NCI-H1417 treated with DMSO at 0.1 percent for 48 hours (cell line): ENCODE results near the gene AKAP12.

Source experiments
- DNase-seq: peaks from one replicate; lab custom pipeline; 2025; lab: John Stamatoyannopoulos, UW

The AKAP12 gene

DNA sequence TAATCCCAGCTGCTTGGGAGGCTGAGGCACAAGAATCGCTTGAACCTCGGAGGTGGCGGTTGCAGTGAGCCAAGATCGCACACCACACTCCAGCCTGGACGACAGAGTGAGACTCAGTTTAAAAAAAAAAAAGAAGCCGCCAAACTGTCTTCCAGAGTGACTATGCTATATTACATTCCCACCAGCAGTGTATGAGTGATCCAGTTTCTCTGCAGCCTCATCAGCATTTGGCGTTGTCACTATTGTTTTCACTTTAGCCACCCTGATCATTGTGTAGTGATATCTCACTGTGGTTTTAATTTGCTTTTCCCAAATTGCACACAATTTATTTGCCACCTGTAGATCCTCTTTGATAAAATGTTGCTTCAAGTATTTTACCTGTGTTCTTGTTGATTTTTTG lies 6.0 kb upstream of the AKAP12 start:
- DNase-seq = no peak

DNA sequence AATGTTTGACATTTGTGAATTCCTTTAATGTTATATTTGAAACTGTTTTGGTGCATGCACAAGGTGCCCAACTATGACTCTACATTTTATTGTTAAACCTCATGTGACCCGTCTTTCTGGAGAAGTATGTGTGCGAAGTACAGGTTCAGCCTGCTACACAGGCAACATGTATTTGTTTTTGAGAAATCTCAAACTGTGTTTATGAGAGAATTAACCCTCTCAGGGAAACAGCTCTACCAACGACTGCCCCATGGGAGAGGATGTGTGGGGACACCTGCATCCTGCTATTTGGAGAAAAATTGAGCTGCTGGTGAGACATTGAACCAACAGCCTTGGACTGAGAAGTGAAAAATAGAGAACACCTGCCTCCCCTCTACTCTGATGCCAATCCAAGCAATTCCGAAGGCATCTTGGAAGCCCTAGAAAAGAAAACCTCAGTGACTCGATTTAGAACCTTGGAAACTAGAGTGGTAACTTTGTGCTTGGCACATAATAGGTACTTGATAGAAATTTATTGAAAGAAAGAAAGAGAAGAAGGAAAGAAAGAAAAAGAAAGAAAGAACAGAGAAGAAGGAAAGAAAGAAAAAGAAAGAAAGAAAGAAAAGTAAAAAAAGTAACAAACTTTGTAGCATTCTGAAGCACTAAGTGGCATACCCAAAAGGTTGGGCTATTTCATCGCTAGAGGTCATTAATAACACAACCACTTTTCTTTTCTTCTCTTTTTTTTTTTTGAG lies 2.9 kb upstream of the AKAP12 start:
- no peak for DNase-seq

DNA sequence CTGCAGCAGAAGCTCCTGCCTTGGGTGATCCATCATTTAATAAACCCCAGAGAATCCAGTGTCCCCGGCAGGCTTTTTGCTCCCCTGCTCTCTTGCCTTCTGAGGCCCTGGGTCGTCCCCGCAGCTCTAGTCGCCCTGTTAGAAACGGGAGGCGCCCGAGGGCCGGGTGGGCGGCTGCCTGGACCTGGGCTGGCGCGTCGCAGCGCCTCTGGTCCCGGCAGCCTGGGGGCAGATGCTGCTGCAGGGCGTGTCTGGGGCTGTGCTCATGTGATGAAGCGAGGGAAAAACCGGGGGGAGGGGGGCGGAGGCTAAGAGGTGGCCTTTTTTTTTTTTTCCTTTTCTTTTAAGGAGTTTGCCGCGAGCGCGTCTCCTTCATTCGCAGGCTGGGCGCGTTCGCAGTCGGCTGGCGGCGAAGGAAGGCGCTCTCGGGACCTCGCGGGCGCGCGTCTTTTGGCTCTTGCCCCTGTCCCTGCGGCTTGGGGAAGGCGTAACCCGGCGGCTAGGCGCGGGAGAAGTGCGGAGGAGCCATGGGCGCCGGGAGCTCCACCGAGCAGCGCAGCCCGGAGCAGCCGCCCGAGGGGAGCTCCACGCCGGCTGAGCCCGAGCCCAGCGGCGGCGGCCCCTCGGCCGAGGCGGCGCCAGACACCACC lies 394 bp downstream of the AKAP12 start:
- peak; percentile 31 for DNase-seq

DNA sequence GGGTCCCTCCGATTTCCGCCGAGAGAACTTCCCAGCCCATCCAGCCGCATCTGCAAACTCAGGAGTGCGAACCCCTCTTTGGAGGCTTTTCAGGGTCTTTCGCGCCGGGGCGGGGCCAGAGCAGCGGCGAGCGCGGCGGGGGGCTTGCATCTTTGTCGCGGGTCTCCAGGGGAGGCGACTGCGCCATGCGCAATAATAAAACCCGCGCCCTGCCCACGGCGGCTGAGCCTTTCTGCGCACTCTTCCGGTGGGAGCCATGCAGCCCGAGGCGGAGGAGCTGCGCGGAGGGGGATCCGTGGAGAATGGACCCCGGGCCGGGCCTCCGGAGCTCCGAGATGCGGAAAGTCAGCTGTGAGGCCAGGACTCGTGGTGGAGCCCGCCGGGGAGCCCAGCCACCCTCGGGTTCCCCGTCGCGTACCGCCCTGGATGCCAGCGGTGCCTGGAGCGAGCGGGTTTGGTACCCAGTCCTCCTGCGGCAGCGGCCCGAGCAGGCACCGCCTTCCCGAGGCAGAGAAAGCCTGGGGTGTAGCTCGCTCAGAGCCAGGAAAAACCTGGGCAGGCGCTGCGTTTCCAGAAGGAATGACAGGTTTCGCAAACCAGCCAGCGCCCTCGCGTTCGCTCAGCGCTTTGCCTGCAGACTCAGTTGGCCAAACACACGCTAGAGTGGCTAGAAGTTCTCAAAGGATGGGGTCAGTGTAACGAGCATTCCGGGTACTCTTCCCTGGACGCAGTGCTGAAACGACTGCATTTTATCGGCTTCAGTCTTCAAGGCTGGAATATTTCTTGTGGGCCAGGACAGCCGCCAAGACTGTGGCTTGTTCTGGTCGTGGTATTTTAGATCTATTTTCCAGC lies 1.2 kb downstream of the AKAP12 start:
- DNase-seq = peak; percentile 41

DNA sequence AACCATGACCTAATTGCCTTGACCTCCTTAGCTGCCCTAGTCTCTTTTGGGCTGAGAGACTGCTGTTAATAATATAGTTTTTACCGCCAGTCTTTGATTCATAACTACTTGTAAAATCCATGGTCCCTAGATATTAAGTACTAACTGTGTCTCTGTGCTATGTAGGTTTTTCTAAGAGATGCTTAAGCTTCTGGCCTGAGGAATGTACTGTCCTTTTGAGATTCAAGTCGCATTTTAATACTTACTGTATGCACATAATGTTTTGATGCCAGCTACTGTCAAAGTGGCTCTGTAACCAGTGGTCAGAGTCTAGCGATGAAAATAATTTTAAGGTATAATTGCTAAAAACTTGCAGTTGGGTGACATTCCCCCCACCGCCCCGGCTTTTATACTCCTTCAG lies 2.1 kb downstream of the AKAP12 start:
- no peak for DNase-seq

DNA sequence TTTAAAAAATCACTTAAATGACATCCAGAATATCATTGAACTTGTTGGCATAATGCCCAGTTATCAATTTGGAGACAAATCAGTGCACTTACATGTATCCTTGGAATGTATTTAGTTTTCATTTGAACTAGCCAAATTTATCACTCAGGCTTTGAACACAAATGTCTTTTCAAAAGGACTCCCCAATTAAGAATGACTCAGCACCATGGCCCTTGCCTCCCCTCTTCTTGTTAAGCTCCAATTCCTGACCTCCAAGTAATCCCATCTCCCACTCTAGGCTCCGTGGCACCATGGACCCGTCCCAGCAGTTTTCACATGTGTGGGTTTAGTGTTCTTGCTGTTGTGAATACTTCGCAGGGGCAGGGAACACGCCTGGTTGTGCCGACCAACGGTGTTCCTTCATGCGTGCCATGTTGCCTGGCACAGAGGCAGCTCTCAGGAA lies 2.7 kb downstream of the AKAP12 start:
- no peak for DNase-seq

DNA sequence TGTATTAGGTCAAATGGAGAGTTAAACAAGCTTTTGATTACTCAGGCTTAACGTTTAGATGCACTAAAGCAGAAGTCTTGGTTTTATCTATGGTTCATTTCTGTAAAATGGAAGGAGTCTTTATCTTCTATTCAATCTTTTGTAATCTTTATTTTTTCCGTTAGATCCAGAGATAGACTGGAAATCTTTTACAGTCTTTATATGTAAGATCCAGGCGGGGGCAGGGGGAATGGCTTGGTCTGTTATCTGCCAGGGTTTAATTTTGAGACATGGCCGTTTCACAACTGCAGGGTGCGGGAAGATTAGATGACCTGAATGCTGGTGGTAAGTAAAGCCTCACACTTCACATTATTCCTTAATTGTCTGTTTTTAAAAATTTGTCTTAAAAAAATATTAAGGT lies 3.7 kb downstream of the AKAP12 start:
- no peak for DNase-seq

DNA sequence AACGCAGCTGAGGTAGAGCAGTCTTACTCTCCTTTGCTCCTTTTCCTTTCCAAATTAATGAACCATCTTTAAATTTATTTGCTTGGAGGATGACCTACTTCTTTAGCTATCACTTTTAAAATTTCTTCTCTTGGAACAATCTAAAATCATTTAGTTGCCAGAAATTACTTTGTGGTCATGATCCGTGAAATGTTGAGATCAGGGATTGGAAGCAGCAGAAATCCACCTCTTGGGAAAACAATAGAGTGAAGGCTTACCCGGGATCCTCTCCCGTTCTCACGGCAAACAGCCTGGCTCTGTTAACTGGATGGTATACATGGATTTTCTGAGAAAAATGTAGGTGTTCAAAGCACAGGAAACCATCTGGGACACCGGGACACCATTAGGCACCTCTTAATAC lies 7.7 kb downstream of the AKAP12 start:
- DNase-seq = no peak

DNA sequence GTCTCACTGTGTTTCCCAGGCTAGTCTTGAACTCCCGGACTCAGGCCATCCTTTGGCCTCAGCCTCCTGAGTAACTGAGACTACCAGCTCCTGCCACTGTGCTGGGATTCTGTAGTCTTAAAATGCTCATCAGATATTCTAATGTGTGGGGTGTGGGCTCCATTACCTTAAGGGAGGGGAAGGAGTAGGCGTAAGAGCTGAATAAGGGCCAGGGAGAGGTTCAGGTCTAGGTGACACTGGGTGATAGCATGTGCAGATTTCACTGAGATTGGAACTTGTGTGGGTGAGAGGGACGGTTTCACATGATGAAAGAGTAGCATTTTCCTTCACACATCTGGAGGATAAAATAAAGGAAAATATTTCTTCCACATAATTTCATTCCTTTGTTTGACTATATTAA lies 8.5 kb downstream of the AKAP12 start:
- no peak for DNase-seq

DNA sequence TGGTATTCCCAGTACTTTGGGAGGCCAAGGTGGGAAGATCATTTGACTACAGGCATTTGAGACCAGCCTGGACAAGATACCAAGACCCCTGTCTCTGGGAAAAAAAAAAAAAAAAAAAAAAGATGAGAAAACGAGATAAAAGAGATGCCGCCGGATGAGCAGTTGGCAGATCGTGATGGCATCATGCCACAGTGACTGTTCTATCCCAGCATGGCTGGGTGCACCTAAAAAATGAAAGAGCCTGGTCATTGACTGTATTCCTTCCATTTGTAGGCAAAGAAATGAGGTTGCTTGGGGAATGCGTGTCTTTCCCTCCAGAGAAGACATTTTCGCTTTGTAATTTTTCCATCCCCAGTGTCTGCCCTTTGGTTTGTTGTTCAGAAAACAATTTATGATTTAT lies 12.9 kb downstream of the AKAP12 start:
- no peak for DNase-seq

DNA sequence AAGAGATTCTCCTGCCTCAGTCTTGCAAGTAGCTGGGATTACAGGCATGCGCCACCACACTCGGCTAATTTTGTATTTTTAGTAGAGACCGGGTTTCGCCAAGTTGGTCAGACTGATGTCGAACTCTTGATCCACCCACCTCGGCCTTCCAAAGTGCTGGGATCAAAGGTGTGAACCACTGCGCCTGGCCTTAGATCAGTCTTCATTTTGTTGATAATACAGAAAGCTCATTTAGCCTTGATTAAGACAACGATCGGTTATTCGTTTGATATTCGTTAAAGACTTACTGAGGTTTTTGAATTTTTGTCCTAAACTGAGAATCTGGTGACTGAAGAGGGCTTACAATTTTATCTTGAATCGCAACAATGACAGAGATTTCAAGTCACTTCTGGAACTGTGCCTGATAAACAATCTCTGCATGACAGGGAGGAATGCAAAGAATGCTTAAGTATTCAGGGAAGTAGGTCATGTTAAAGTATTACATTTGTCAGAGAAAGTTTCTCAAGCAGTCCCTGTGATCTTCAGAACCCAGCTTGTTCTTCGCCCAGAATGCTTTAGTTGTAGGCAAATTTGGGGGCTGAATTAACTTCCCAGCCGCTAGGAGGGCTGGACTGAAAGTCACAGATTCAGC lies 14.8 kb downstream of the AKAP12 start:
- no peak for DNase-seq

DNA sequence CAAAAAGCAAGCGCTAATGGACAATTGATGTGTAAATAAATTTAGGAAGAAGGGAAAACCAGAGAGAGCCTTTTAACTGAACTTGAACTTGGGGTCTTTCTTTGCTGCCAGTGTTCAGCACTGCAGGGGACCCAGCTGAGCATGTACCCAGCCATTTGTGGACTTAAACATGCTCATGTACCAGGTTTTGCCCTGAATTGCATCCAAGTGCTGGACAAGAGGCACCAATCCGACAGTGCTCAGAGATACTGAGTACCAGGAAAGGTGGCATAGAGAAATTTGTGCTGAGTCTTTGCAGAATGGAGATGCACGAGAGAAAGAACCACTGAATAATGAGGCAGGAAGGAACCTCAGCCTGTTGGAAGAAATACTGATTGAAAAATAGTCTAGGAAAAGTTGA lies 16.0 kb downstream of the AKAP12 start:
- DNase-seq = no peak

DNA sequence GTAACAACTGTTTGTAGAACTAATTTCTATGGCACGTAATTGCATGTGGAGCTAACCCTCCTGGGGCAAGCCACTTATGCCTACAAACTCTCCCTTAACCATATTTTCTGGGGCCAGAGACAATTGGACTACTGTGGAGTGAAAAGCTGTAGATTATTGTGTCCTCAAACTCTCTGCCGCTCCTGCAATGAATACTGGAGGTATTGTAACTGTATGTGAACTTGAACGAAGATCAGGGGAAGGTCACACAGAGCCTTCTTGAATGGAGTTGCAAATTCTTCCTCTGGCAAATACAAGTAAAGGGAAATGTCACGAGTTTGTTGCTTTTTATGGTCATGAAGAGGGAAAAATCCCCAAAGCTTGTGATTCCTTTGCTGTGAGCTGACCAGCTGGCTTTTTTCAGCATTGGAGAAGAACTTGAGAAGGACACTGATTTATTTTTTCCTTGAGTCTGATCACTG lies 18.2 kb downstream of the AKAP12 start:
- no peak for DNase-seq

DNA sequence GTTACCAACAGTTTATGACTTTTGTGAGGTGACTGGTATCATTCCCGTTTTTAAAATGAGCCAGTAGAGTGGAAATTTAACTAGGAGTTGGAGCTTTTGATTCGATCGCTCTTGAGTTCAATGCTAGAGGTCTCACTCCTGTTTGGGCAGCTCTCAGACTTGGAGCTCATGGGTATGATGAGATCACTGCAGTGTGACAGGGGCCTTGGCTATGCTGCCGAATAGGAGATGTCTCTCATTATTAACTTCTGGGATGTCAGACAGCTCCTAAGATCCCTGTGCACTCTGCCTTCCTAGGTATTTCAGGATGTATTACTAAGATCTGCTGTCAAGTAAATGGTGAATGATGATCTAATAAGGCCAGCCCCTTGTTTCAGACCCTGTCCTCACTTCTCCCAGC lies 20.4 kb downstream of the AKAP12 start:
- no peak for DNase-seq

DNA sequence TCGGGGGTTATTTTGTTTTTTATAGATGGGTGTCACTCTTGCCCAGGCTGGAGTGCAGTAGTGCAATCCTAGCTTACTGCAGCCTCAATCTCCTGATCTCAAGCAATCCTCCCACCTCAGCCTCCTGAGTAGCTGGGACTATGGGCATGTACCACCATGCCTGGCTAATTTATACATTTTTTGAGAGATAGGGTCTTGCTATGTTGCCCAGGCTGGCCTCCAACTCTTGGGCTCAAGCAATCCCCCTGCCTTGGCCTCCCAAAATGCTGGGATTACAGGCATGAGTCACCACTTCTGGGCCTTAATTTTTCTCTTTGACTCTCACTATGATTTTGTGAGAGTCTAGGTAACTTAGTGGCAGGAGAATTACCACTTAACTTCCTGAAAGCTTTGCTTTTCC lies 23.3 kb downstream of the AKAP12 start:
- no peak for DNase-seq

DNA sequence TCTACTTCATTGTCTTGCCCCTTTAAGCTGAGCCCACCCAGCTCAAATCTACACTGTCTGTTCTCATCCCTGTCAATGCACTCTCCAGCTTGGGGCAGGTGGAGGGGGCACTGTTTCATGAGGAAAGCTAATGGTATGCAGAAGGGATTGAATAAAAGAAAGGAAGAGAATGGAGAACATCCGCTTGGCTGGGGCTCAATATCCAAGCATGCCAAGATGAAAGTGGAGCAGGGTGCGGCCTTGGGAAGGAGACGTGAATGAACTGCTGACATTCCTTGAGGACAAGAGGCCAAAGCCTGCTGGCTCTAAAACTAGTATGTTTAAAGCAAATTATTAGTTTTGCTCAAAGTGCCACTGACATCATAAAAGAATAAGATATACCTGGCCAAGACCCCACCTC lies 24.2 kb downstream of the AKAP12 start:
- DNase-seq = no peak

DNA sequence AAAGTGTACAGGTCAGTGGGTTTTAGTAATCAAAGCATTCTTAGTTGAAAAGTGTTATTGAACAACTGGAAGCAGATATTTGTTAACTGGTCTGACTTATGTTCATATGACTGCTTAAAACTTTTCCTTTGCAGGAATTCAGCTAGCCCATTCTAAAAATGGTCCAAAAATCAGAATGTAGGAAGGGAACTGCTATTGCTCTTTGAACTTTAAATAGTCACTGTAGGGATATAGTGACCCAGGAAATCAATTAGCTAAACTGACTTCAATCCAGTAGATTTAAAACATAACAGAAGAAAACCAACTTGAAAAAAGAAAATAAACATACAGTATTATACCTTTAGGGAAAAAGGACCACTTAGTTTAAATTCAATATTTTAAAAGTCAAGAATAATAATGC lies 25.5 kb downstream of the AKAP12 start:
- no peak for DNase-seq

DNA sequence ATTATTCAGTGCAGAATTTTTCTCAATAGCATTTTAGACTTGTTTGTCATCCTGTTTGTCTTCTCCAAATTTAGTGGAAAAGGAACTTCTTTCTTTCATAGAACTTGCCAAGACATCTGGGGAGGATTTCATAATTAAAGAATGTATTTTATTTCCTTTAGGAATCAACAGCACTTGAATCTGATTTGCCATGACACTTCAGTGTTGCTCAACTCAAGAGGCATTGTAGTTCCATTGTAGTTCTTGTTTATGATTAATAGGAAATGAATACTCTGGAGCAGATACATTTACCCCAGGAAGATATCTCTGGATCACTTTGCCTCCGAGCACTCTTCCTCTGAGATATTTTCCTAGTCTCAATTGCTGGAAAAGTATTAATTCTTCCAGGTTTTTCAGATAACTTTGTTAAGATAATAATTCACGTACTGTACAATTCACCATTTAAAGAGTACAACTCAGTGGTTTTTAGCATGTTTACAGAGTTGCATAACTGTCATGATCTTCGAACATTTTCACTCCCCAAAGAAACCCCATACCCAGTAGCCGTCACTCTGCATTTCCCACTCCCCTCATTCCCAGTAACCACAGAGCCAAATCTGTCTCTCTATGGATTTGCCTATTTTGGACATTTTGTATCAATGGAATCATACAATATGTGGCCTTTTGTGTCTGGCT lies 29.7 kb downstream of the AKAP12 start:
- no peak for DNase-seq

DNA sequence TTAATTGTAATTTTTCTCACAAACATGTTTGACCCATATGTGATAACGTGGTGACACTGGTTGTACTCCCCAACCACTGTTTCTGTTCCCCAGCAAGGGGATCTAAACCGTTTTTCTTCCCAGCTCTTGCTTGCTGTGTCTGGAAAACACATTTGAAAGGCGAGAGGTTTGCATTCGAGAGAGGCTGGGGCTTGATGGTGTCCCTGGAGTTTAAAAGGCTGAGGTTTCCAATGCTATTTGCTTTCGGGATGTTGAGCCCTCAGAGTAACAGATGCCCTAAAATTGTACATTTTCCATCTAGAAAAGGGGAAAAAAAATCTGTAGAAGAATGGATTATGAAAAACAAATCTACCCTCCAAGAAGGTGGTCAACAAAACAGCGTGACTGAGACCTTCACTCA lies 35.4 kb downstream of the AKAP12 start:
- no peak for DNase-seq

DNA sequence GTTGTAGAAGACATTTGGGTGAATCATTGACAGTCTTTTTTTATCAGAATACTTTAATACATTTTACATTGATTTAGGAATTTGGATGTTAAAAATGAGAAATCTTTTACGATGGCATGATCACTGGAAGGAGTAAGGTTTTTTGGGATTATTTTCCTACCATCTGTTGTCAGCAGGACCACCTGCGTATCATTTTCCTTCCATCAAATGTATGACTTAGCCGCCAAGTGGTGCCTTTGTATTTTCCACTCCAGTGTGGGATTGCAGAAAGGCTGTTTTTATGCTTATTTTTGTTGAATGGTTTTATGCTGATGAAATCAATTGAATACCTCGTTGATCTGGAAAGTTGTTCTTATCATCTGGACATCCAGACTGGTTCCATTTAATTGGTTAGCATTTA lies 35.8 kb downstream of the AKAP12 start:
- no peak for DNase-seq

DNA sequence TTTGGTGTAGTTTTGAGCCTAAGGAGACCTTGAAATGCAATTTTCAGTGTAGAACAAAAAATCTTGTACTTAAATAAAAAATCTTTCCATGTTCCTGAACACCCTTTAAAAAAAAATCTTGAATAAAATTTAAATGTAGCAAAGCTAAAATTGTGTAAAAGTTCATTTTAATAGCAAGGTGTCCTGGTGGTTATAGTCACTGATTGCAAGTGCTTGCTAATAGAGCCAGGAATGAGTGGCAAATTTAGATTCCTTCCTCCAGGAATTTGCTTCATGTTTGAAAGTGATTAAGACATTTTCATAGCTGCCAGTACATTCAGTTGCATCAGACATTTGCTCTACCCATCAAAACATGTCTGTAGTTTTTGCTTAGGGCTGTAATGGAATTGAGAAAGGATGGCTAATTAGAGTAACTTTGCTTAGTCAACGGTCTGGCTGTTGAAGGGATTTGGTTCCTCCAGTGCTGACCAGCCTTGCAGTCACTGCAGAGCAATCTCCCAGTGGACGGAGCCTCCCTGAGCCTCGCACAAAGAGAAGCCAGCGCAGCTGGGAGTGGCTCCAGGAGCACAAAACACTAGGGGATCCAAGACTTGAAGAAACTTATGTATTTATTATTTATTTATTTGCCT lies 36.5 kb downstream of the AKAP12 start:
- DNase-seq = no peak
